IPS-NIHi7 (cell line): Measurements from ENCODE around the gene GNAQ.
"Not testable (repeated sequence)": the region's sequence is repeated elsewhere in the genome, so short reads cannot be mapped to it uniquely, and the experiment has no call there.

Source experiments
- DNase-seq: peaks from one replicate; pipeline ENCODE4 v3.0.0; 2012; ENCODE audit warnings: mixed read lengths; ENCODE audit errors: extremely low spot score

The GNAQ gene

DNA sequence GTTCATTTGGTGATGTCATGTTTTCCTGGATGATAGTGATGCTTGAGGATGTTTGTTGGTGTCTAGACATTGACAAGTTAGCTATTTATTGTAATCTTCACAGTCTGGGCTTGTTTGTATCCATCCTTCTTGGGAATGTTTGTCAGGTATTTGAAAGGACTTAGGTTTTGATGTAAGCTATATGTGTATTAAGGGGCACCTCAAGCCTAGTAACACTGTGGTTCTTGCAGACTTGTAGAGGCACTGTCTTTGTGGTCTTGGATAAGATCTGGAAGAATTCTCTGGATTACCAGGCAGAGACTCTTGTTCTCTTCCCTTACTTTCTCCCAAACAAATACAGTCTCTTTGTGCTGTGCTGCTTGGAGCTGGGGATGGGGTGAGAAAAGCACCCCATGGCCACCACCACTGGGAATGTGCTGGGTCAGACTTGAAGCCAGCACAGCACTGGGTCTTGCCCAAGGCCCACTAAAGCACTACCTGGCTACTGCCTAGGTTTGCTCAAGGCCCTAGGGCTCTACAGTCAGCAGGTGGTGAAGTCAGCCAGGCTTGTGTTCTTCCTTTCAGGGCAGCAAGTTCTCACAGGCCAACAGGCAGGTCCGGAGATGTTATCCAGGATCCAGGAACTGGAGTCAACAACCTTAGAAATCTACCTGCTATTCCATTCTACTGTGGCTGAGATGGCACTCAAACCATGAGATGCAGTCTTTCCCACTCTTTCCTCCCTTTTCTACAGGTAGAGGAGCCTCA lies 334.2 kb downstream of the GNAQ start:
- DNase-seq = no peak

GRCh38 chr9:77690723-77691122 lies 340.9 kb downstream of the GNAQ start:
- not testable (repeated sequence) for DNase-seq

GRCh38 chr9:77690119-77690518 lies 341.5 kb downstream of the GNAQ start:
- not testable (repeated sequence) for DNase-seq

DNA sequence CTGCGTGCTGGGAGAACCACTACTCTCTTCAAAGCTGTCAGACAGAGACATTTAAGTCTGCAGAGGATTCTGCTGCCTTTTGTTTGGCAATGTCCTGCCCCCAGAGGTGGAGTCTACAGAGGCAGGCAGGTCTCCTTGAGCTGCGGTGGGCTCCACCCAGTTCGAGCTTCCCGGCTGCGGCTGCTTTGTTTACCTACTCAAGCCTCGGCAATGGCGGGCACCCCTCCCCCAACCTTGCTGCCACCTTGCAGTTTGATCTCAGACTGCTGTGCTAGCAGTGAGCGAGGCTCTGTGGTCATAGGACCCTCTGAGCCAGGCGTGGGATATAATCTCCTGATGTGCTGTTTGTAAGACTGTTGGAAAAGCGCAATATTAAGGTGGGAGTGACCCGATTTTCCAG lies 343.9 kb downstream of the GNAQ start:
- DNase-seq = not testable (repeated sequence)

GRCh38 chr9:77680581-77680980 lies 351.0 kb downstream of the GNAQ start:
- no peak for DNase-seq

- DNase-seq = no peak
These were observed 351.8 kb downstream of the GNAQ start for GRCh38 chr9:77679661-77680368.

- DNase-seq = no peak
These were observed 352.5 kb downstream of the GNAQ start for GRCh38 chr9:77679088-77679487.

DNA sequence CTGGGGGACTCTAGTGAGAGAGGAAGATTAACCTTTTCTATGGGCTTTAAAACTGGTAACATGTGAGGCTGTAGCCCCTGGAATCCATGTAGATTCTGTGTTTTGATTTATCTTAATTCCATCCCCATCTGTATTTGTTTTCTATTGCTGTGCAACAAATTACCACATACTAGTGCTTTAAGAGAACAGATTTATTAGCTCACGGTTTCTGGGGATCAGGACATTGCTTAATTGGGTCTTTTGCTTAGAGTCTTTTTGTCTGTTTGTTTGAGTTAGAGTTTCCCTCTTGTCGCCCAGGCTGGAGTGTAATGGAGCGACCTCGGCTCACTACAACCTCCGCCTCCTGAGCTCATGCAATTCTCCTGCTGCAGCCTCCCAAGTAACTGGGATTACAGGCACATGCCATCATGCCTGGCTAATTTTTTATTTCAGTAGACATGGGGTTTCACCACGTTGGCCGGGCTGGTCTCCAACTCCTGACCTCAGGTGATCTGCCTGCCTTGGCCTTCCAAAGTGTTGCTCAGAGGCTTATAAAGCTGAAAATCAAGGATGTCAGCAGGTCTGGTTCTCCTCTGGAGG lies 353.6 kb downstream of the GNAQ start:
- DNase-seq = no peak

- no peak for DNase-seq
These were observed 354.2 kb downstream of the GNAQ start for GRCh38 chr9:77677397-77677796.

GRCh38 chr9:77673941-77674791 lies 357.4 kb downstream of the GNAQ start:
- DNase-seq = no peak

GRCh38 chr9:77672183-77672582 lies 359.4 kb downstream of the GNAQ start:
- DNase-seq = no peak

- DNase-seq = no peak
These were observed 364.5 kb downstream of the GNAQ start for GRCh38 chr9:77667151-77667550.
